Posterior cingulate gyrus (tissue), 11 donors: ENCODE results near the gene SLC2A14.
"Not testable (repeated sequence)": the region's sequence is repeated elsewhere in the genome, so short reads cannot be mapped to it uniquely, and the experiment has no call there.

ENCODE experiments used
- DNase-seq, 10 donors: peaks; one replicate each; pipeline versions ENCODE4 v3.0.0 to v3.0.0-alpha.2; 2020 to 2021; ENCODE audit warnings: mixed read lengths in 3 of 10
- intact Hi-C: fragments of 100-400 bp; cut with DNase I; formaldehyde crosslinking; loops from one replicate; pipeline ENCODE4 v1.15.1; 2023

The SLC2A14 gene

DNA sequence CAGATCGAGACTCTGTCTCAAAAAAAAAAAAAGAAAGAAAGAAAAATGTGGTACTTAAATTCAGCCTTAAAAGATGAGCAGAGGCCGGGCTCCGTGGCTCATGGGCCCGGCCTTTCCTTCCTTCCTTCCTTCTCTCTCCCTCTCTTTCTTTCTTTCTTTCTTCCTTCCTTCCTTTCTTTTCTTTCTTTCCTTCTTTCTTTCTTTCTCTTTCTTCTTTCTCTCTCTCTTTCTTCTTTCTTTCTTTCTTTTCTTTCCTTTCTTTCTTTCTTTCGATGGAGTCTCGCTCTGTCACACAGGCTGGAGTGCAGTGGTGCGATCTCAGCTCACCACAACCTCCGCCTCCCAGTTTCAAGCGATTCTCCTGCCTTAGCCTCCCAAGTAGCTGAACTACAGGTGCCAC lies 89.3 kb downstream of the SLC2A14 start:
- DNase-seq, intact Hi-C loops: not testable (repeated sequence)

GRCh38 chr12:7782055-7782454 lies 90.7 kb downstream of the SLC2A14 start:
- no peak for DNase-seq
- intact Hi-C loops: no loop called here

DNA sequence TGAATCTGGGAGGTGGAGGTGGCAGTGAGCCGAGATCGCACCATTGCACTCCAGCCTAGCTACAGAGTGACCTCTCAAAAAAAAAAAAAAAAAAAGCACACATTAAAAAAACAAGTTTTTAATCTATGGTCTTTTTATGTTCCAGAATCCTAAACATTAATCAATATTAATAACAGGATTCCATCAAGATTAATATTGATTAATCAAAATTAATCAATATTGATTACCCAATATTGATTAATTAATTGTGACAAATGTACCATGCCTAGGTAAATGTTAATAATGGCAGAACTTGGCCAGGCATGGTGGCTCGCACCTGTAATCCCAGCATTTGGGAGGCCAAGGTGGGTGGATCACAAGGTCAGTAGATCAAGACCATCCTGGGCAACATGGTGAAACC lies 91.4 kb downstream of the SLC2A14 start:
- no peak for DNase-seq
- intact Hi-C loops: no loop called here

DNA sequence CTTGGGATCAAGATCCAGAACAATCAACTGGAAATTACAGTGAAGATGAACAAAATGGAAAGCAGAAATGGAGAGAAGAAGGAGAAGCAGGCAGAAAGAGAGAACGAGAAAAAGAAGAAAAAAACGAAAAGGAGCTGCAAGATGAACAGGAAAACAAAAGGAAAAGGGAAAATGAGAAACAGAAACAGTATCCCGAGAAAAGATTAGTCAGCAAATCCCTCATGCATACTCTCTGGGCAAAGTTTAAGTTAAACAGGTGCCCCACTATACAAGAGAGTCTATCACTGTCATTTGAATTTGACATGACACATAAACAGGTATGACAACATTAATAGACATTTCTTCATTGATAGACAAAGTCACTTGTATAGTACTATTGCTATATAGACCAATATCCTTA lies 102.7 kb downstream of the SLC2A14 start:
- no peak for DNase-seq
- intact Hi-C loops: no loop called here
